HepG2 (cell line): Measurements from ENCODE around the gene TBKBP1. TPM values are rescaled to one million over a fixed set of nuclear protein-coding genes. Genes with fewer than 3 reads are reported as not detected.
A peak's percentile ranks its signal among the peaks of the same experiment; 100 is the strongest.

Experiments
- ATAC-seq: fragments of 200-7000 bp; cut with Tn5 transposase; 3 replicates; pipeline ENCODE4 v1.9.1; 2020; ENCODE audit warnings: mild to moderate bottlenecking, moderate library complexity
- BruUV-seq: library from RNA; stranded (reverse); fragments of 400-500 nt; replicated peaks from 2 replicates; lab custom pipeline; 2021; lab: Mats Ljungman, UMichigan
- CTCF ChIA-PET: fragments of 300-600 bp; formaldehyde crosslinking; extraction: SDS; loops from one replicate; lab custom pipeline; 2021; ENCODE audit warnings: low total read pairs, inconsistent platforms, low intra/inter-chr PET ratio; lab: Yijun Ruan, JAX
- POLR2A ChIA-PET: fragments of 350-600 bp; sonication (Branson Sonifier 250); formaldehyde crosslinking; loops from one replicate; lab custom pipeline; 2020; ENCODE audit warnings: antibody characterized with exemption, inconsistent platforms; lab: Yijun Ruan, JAX
- DNase-seq: peaks from one replicate; pipeline ENCODE4 v3.0.0-alpha.2; 2015; ENCODE audit warnings: low spot score
- FAIRE-seq: peaks from 3 replicates; lab custom pipeline; 2011; peaks lifted over from hg19 to GRCh38; lab: Jason Lieb, UNC
- H2AFZ ChIP-seq: one replicate; pipeline ENCODE4 v1.6.1; 2011; ENCODE audit warnings: low read length, inconsistent platforms
- H3K27ac ChIP-seq: fragments of 300-600 bp; 3 replicates; pipeline ENCODE4 v1.8.0; 2011; ENCODE audit warnings: mixed run types, mild to moderate bottlenecking, mixed read lengths, low read length, inconsistent platforms; ENCODE audit not compliant: insufficient read depth; ENCODE audit errors: extremely low read length
- H3K27me3 ChIP-seq, 2 experiments: fragments of 200-600 bp in 1 of 2; 2 replicates in 1 of 2; 3 replicates in 1 of 2; pipeline versions ENCODE4 v1.6.0 to v1.8.0; 2011; ENCODE audit warnings: low read length in 2 of 2, mild to moderate bottlenecking in 2 of 2, moderate library complexity in 2 of 2, inconsistent platforms in 1 of 2; ENCODE audit not compliant: insufficient read depth in 2 of 2, control insufficient read depth in 1 of 2
- H3K36me3 ChIP-seq, 2 experiments: fragments of 200-600 bp in 1 of 2; replicated peaks in 1 of 2; 2 replicates in 1 of 2; 3 replicates in 1 of 2; pipeline versions ENCODE4 v1.5.1 to v1.8.0; 2011; ENCODE audit warnings: low read length in 2 of 2, inconsistent platforms in 1 of 2; ENCODE audit not compliant: insufficient read depth in 2 of 2, control insufficient read depth in 1 of 2
- H3K4me1 ChIP-seq: 2 replicates; pipeline ENCODE4 v1.5.1; 2012; ENCODE audit warnings: low read length, inconsistent platforms; ENCODE audit not compliant: insufficient read depth
- H3K4me2 ChIP-seq: 2 replicates; pipeline ENCODE4 v1.6.0; 2011; ENCODE audit warnings: low read depth, low read length, inconsistent platforms
- H3K4me3 ChIP-seq, 3 experiments: fragments of 200-600 bp in 1 of 3; sonication (generic), shearing (Covaris generic) in 1 of 3; replicated peaks in 1 of 3; 2 replicates each; pipeline ENCODE4 v1.5.1; 2011 to 2016; ENCODE audit warnings: low read length in 3 of 3, inconsistent platforms in 2 of 3, low read depth in 2 of 3, mild to moderate bottlenecking in 2 of 3, control low read depth in 1 of 3, mixed read lengths in 1 of 3; ENCODE audit not compliant: insufficient read depth in 1 of 3
- H3K79me2 ChIP-seq: one replicate; pipeline ENCODE4 v1.6.1; 2011; ENCODE audit warnings: low read length, inconsistent platforms; ENCODE audit not compliant: insufficient read depth
- H3K9ac ChIP-seq: 2 replicates; pipeline ENCODE4 v1.6.0; 2011; ENCODE audit warnings: mild to moderate bottlenecking, low read depth, low read length, inconsistent platforms; ENCODE audit not compliant: insufficient read depth
- H3K9me3 ChIP-seq: 2 replicates; pipeline ENCODE4 v1.5.1; 2012; ENCODE audit warnings: mild to moderate bottlenecking, low read length
- H4K20me1 ChIP-seq: 2 replicates; pipeline ENCODE4 v1.6.0; 2011; ENCODE audit warnings: inconsistent platforms, mild to moderate bottlenecking, low read length, moderate library complexity; ENCODE audit not compliant: insufficient read depth
- ARNT ChIP-seq: fragments of 450-650 bp; IDR thresholded peaks from 2 replicates; pipeline ENCODE4 v1.6.1; 2017
- BHLHE40 ChIP-seq: IDR thresholded peaks from 2 replicates; pipeline ENCODE4 v1.6.1; 2011; ENCODE audit warnings: low read length, improper control_type of control experiment
- HCFC1 ChIP-seq: fragments of 150-350 bp; IDR thresholded peaks from 2 replicates; pipeline ENCODE4 v1.6.1; 2014; ENCODE audit warnings: low read depth, low read length
- HINFP ChIP-seq: sonication (generic); formaldehyde crosslinking; IDR thresholded peaks from 2 replicates; pipeline ENCODE4 v1.4.0; 2020; ENCODE audit warnings: low read depth, mild to moderate bottlenecking, missing genetic modification reagents
- HNF4A ChIP-seq: sonication (generic); formaldehyde crosslinking; IDR thresholded peaks from 2 replicates; pipeline ENCODE4 v1.4.0; 2020; ENCODE audit warnings: missing genetic modification reagents
- HOXA9 ChIP-seq: sonication (generic); formaldehyde crosslinking; IDR thresholded peaks from 2 replicates; pipeline ENCODE4 v1.8.1; 2022; ENCODE audit warnings: missing genetic modification reagents, mild to moderate bottlenecking, moderate library complexity, borderline replicate concordance
- MXI1 ChIP-seq: IDR thresholded peaks from 3 replicates; pipeline ENCODE4 v1.6.1; 2012; ENCODE audit warnings: low read depth, low read length, inconsistent platforms, borderline replicate concordance
- RNF2 ChIP-seq: fragments of 450-650 bp; conservative IDR thresholded peaks from 2 replicates; pipeline ENCODE4 v1.6.1; 2016; ENCODE audit warnings: low read depth
- SP4 ChIP-seq: sonication (generic); formaldehyde crosslinking; IDR thresholded peaks from 2 replicates; pipeline ENCODE4 v1.8.1; 2023; ENCODE audit warnings: mild to moderate bottlenecking, missing genetic modification reagents
- SPEN ChIP-seq: sonication (generic); formaldehyde crosslinking; IDR thresholded peaks from 2 replicates; pipeline ENCODE4 v1.5.1; 2020; ENCODE audit warnings: low read depth, mild to moderate bottlenecking, missing genetic modification reagents
- TBX3 ChIP-seq: fragments of 450-650 bp; IDR thresholded peaks from 2 replicates; pipeline ENCODE4 v1.6.1; 2017; ENCODE audit warnings: antibody characterized with exemption, mild to moderate bottlenecking, inconsistent platforms, borderline replicate concordance
- TFDP1 ChIP-seq: IDR thresholded peaks from 2 replicates; pipeline ENCODE4 v1.6.1; 2016; ENCODE audit warnings: missing compliant biosample characterization, missing genetic modification reagents, borderline replicate concordance
- YEATS2 ChIP-seq: sonication (generic); formaldehyde crosslinking; IDR thresholded peaks from 2 replicates; pipeline ENCODE4 v1.4.0; 2020; ENCODE audit warnings: missing genetic modification reagents, borderline replicate concordance
- ZBED4 ChIP-seq: sonication (generic); formaldehyde crosslinking; IDR thresholded peaks from 2 replicates; pipeline ENCODE4 v1.4.0; 2020; ENCODE audit warnings: missing genetic modification reagents, borderline replicate concordance
- ZNF160 ChIP-seq: sonication (generic); formaldehyde crosslinking; IDR thresholded peaks from 2 replicates; pipeline ENCODE4 v1.8.0; 2022; ENCODE audit warnings: mild to moderate bottlenecking, inconsistent platforms, missing genetic modification reagents
- ZNF260 ChIP-seq: sonication (generic); formaldehyde crosslinking; IDR thresholded peaks from 2 replicates; pipeline ENCODE4 v1.4.0; 2020; ENCODE audit warnings: missing genetic modification reagents, low read depth, mild to moderate bottlenecking, borderline replicate concordance
- ZNF652 ChIP-seq: IDR thresholded peaks from 2 replicates; pipeline ENCODE4 v1.6.1; 2016; ENCODE audit warnings: low read depth, borderline replicate concordance
- ZNF781 ChIP-seq: sonication (generic); formaldehyde crosslinking; IDR thresholded peaks from 2 replicates; pipeline ENCODE4 v1.5.1; 2020; ENCODE audit warnings: borderline replicate concordance, mild to moderate bottlenecking, missing genetic modification reagents; ENCODE audit errors: not compliant biosample characterization
- WGBS: methylation state at CpG from one replicate; pipeline ENCODE4 v1.1.6; 2017; ENCODE audit warnings: low lambda C conversion rate; 5-methylcytosine and 5-hydroxymethylcytosine counted together
- in situ Hi-C: cut with HindIII; loops from 2 replicates; pipeline ENCODE4 v1.10.0; 2017; ENCODE audit warnings: low pct_unique_long_range_greater_than_20kb; ENCODE audit not compliant: extremely low pct_ligation_motif_present
- intact Hi-C: fragments of 100-400 bp; cut with micrococcal nuclease; formaldehyde crosslinking; loops from one replicate; pipeline ENCODE4 v1.10.0; 2022; ENCODE audit not compliant: unreplicated experiment
- polyA plus RNA-seq, 8 experiments: library from polyadenylated mRNA; depleted of rRNA in 3 of 8; stranded (reverse) in 7 of 8; unstranded in 1 of 8; fragments of >200 nt; fragmentation: Illumina TruSeq in 4 of 8; extraction: Trizol in 4 of 8; gene quantifications; 2 replicates each; pipeline versions ENCODE4 v1.2.1 to v1.2.3, GENCODE V29; 2011 to 2016; ENCODE audit warnings: low read depth in 4 of 8, missing spikeins in 1 of 8, mixed read lengths in 1 of 8; ENCODE audit not compliant: insufficient read depth in 1 of 8
- total RNA-seq, 5 experiments: library from RNA; depleted of rRNA; stranded (reverse); fragments of >200 nt; fragmentation: Illumina TruSeq; extraction: Trizol; gene quantifications; 2 replicates each; pipeline ENCODE4 v1.2.3, GENCODE V29; 2016; ENCODE audit warnings: low read depth in 1 of 5

The TBKBP1 gene
- total and polyA plus RNA-seq, 2 of the 13 experiments (the other 11 are each of a cell fraction or from before 2014, with no cell fraction given), result 2.6 to 7.0 TPM

- BruUV-seq, result no TSS peak
- CTCF ChIA-PET, result no interaction called here
- peak; percentile 60 for ATAC-seq
- intact Hi-C loops, result loop anchor here (2.0 kb wide), 1 partner anchor 49 kb away; no protein-coding TSS in a partner anchor
- Histone ChIP-seq H3K36me3 (no peaks in the 10 kb centered on the region), H3K4me3 (no peak overlapping the region), H3K4me1 (peaks cover 16% of the 10 kb centered on the region), H2AFZ (no peak overlapping the region), H3K9me3 (no peaks in the 10 kb centered on the region), H4K20me1 (no peaks in the 10 kb centered on the region), H3K27me3 (peaks cover 7 to 55% of the 10 kb centered on the region in 2 experiments; a peak in 4 of 5 replicates), H3K4me2 (no peak overlapping the region), H3K9ac (no peak overlapping the region), H3K27ac (no peak overlapping the region), H3K79me2 (no peaks in the 10 kb centered on the region)
- in situ Hi-C loops, result no loop called here
- POLR2A ChIA-PET, result no interaction called here
- WGBS, result 41% methylated on average over 11 of the region's 15 CpGs
- no peak for FAIRE-seq
- no peak for DNase-seq
- TF ChIP-seq MXI1 (no peak), HINFP (CRISPR knock-in tag) (no peak), HCFC1 (no peak), ARNT (no peak), HNF4A (CRISPR knock-in tag) (peak; percentile 34), BHLHE40 (peak; percentile 91), ZNF260 (CRISPR knock-in tag) (no peak), HOXA9 (no peak), SP4 (CRISPR knock-in tag) (0 out of 2 replicates have a peak, but pooled peaks have one; percentile 28), ZNF781 (no peak), RNF2 (no peak), SPEN (CRISPR knock-in tag) (no peak), ZNF652 (CRISPR knock-in tag) (no peak), YEATS2 (CRISPR knock-in tag) (no peak), TFDP1 (peak; percentile 28; the same call in 1 of the 2 replicates), TBX3 (no peak), ZBED4 (CRISPR knock-in tag) (no peak), ZNF160 (CRISPR knock-in tag) (no peak)
Measured at GRCh38 chr17:47713980-47714700, 20.2 kb downstream of the TBKBP1 start.
